ENCODE results near the gene NEB.
"Not testable (repeated sequence)": the region's sequence is repeated elsewhere in the genome, so short reads cannot be mapped to it uniquely, and the experiment has no call there.

Gene NEB

DNA sequence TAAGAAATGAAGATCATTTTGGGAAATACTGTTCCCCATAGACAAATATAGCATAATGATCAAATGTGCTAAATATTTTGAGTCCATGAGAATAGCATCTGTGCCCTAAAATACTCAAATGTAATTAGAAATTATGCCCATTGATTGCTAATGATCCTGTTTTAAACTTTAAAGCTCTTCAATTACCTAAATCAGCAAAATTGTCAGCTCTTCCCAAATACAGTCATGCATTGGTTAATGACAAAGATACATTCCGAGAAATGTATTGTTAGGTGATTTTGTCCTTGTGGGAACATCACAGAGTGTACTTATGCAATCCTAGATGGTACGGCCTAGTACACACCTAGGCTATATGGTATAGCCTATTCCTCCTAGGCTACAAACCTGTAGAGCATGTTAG is 89.7 kb downstream of the NEB start:
- DNase-seq, result no peak

DNA sequence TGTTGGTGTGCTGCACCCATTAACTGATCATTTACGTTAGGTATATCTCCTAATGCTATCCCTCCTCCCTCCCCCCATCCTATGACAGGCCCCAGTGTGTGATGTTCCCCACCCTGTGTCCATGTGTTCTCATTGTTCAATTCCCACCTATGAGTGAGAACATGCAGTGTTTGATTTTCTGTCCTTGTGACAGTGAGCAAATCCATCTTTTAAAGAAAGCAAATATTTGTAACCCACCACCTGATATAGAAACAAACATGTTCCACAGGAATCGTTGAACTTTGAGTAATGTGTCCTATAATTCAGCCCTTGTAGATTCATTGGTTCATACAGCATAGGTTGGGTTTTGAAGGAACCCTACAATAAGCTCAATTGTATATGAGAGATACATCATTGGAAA is 92.4 kb downstream of the NEB start:
- not testable (repeated sequence) for DNase-seq

DNA sequence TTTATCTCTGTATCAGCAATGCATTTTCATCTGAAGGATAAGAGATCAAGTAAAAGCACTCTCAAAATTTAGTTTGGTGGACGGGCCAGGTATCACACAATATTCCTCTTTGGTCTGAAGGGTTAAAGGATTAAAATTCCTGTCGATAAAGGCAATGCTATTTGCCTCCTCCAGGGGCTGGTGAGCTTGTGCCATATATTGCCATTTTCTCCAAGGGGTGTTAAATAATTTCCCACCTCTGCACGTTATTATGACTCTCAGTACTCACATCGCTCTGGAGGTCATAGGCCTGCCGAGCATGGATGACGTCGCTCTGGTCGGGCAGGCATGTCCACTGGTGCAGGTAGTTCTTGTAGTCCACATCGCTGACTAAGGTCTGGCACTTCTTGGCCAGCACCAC is 94.2 kb downstream of the NEB start:
- DNase-seq, result no peak

DNA sequence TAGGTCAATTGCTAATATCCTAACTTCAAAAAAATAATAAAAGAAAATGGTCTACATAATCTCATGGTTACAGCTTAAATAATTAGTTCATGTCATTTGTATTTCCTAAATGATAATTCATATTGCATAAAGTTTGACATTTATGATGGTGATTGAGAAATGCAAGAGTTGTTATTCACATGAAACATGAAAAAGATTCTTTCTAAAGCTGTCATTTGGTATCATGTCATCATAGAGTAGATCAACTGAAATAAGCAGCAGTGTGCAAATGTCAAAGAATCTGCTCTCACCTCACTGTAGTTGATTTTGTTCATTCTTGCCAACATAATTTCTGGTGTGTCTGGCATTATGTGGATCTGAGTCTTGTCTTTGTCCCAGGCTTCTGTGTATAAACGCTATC is 95.3 kb downstream of the NEB start:
- DNase-seq, result no peak

DNA sequence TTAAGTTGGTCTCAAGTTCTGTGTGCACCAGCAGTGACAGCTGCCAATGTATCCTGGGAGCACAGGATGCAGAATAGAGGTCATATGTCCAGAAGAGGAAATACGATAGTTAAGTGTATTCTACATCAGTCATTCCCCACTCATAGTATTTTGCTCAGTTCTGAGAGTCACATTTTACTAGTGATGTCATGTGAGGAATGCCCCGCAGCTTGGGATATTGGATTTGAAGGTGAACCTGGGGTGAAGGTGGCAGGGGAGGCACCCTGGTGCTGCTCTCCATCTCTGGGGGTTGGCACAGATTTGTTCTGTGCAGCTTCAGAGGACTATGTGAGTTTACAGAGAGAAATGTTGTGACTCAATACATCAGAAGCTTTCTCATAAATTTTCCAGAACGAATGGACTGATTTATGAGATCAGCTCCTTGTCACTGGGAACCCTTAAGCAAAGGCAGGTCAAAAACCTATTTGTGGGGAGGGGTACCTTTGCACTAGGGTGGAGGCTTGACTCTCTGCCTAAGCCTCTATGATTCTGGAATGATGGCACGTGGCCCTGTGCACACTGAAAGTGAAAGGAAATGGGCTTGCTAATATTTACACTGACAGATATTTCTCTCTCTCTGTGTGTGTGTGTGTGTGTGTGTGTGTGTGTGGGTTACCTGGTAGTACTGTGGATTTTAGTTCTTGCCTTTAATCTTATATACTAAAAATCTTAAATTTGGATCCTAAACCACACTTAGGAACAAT is 95.9 kb downstream of the NEB start:
- no peak for DNase-seq

DNA sequence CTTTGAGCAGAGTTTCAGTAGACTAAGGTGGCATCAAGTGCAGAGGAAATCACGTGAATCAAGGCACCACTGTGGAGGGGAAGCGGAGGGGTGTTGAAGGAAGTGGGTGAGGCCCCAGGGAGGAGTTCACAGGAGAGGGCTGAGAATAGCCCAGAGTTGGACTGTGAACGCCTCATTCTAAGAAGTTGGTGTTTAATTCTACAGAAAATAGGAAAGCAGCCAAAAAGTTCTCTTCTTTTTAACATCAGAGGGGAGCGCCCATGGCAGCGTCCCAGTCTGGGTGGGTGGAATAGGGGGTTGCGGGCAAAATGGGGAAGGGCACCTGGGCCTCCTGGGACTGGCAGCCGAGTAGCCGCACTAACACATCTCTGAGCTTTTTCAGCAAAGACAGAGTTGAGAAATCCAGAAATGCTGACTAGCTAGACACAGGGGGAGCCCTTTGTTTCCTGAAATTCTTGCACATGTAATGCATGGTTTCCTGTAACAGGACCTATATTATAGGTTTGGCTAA is 97.0 kb downstream of the NEB start:
- DNase-seq, result no peak

DNA sequence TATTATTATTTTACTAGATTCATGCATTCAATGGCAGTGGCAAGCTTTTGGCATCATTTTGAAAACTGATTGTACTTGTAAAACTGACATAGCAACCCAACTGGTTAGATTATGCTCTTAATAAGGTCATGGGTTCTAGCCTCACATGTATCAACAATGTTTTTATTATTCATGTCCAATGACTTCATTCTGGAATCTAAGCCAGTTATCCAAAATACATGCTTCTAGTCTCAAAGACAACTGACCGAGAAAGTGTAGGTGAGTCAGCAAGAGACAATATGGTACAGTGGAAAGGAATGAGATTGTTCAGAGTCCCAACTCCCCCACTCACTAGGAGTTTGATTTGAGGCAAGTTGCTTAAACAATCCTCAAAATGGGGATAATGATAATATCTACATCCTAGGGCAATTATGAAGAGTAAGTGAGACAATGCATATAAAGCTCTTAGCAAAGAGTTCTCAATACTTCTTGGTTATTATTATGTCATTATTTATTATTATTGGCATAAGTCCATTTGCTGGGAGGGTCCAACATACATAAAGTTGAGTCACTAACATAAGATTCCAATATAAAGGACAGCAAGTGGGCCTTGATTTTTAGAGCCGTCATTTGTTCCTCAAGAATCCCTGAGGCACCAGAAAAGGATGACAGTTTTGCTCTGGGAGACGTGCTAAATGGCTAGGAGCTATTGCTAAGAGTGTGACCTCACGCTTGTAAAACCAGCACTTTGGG is 99.4 kb downstream of the NEB start:
- DNase-seq, result no peak

DNA sequence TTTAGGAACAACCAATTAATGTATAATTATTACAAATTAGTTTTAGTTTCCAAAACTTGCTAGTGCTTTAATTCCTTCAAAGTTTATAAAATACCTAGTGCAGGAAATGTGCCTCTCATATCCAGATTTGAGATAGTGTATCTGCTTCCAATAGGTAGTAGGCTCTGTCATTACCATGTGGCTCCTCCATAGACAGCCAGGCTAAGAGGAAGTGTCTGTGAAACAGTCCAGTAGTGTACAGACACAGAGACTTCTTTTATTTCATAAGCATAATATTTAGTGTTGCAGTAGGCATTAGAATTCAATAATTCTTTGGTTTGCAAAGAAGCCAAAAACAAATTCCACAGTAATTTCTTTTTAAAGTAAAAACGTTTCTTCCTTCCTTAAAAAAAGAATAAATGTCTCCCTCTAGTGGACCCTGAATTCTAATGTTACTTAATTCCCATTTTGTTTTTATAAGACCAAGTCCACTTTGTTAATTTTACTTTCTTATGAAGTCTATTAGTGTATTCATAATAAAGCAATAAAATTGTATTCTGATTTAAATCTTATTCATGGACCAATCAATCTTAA is 101.2 kb downstream of the NEB start:
- DNase-seq, result no peak

DNA sequence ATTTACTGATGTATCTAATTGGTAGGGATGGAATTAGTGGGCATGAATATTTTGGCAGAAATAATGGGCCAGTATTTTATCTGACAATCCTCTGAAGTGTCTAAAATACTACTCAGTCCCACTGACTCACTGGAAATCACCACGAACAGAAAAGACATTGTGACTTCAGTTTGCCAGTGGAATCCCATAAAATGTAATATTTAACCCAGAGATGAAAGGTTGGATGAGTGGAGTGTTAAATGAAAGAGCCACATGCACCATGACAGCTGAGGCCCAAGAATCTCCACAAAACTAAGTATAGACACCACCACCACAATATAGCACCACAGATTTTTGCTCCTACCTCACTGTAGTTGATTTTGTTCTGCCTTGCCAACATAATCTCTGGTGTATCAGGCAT is 103.9 kb downstream of the NEB start:
- DNase-seq, result no peak

DNA sequence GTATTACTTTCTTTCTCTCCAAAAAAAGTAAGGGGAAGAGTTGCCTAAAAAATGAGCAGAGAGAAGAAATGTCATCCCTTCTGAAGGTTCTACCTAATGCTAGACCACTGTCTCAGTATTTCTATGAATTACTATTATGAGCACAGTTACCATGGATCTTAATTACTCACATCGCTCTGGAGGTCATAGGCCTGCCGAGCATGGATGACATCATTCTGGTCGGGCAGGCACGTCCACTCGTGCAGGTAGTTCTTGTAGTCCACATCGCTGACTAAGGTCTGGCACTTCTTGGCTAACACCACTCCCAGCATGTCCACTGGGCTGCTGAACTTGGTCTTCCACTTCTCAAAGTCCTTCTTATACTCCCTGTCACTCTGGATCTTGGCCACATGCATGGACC is 106.9 kb downstream of the NEB start:
- no peak for DNase-seq

DNA sequence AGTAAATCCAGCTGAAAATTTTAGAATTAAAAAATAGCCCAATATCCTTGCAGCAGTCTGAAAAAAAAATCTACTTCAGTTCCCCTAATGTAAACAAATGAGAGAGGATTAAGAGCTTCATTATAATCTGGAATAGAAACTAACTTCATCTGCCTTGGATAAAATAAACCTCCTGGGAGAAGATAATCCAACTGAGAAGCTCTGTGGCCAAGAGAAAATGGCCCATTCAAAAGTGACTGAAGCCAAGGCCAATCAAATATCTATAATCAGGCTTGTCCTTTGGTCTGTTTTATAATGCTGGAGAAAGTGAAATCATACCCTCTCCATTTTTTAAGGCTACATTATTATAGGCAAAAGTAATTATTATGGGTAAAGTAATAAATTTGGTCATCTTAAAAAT is 110.0 kb downstream of the NEB start:
- DNase-seq, result no peak

DNA sequence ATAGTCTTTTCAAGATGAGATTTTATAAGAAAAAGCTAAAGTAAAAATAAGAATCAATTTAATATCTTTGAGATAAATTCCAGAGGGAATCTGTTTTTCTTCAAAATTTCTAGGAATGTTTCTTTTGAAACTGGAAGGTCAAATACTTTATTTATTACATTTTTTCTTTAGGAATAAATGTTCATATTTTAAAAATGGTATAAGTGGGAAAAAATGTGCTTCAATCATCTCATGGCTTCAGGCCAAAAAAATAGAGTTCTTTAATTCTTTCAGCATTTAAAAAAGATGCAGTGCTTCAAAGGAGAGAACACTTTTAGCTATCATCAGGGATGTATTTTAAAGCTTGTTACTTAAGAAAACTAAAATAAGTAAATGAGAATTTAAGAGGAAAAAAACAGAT is 110.6 kb downstream of the NEB start:
- no peak for DNase-seq

DNA sequence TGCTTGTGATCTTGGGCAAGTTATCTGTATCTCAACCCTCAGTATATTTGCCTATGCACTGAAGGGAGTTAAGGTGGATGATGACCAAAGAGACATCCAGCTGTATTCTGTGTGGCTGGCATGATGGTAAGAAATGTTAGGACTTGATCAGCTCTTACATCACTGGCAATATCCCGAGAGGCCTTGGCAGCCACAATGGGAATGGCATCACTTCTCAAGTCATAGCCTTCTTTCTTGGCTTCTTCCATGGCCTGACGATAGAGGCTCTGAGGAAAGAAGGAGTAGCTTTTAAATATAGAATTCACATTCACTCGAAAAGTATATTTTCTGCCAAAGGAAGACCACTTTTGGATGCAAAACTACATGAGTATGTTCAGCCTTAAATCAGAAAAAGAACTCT is 113.5 kb downstream of the NEB start:
- DNase-seq, result no peak

DNA sequence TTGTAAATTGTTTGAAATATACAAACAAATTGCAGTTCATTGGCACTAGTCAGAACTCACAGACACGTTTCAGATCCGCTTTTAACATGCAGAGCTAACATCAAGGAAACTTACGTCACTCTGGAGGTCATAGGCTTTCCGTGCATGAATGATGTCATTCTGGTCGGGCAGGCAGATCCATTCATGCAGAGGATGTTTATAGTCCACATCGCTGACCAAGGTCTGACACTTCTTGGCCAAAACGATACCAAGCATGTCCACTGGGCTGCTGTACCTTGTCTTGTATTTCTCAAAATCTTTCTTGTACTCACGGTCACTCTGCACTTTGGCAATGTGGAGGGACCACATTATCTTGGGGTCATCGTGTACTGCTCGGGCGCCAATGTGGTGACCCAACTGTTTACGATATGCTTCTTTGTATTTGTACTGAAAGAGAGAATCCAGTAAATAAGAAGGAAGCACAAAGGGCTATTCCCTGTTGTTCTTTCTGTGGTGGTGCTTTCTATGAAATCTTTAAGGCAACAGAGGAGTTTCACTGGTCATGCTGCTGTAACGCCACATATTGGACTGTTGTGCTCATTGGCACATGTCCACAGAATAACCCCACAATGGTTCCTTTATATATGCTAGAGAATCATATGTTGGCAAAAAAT is 114.8 kb downstream of the NEB start:
- DNase-seq, result no peak

DNA sequence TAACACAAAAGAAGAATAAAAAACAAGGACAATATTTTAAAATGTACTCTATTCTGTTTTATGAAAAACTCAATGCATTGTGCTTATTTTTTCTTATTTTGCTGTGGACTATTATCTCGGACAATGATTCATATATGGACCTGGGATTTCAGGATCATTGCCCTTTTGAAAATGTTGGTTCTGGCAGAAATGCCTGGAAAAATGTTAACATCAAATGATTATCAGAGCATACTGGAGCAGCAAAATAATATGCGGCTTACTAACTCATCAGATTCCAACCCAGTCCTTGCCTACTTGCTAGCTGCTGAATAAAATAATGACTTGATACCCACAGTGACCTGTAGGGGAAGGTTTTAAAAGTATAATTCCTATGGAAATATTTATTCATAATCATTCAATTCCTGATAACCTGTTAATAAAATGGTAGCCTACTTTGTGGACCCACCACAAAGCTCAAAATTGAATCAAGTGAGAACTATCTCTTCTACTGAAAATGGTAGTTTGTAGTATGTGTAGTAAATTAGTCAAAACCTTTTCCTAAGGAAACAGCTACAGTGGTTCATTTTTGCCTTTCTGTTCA is 117.4 kb downstream of the NEB start:
- DNase-seq, result no peak

DNA sequence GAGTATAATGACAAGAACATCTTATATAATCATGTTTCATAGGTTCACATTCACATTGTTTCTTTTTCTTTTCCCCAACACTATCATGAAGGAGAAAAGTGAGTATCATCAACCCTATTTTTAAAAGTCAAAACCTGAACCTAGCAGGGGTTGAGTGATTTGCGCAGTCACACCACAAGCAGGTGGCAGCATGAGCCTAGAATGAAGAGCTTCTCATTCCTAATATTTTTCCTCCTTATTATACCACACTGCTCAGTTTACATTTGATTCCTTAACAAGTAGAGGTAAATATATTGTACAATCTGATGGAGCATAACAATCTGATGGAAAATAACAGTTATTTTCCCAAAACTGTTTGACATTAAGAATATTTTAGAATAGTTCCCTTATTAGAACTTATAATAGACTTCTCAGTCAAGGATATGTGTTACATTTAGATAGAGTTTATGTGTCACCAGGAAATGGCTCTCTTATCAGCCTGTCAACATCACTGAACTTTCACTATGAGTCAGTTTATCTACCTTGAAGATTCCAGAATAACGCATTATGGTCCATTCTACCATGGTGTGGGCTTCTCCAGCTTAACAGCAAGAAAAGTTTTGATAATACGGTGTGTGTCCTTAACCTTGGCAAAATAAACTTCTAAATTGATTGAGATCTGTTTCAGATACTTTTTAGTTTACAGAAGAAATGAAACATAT is 119.5 kb downstream of the NEB start:
- no peak for DNase-seq

DNA sequence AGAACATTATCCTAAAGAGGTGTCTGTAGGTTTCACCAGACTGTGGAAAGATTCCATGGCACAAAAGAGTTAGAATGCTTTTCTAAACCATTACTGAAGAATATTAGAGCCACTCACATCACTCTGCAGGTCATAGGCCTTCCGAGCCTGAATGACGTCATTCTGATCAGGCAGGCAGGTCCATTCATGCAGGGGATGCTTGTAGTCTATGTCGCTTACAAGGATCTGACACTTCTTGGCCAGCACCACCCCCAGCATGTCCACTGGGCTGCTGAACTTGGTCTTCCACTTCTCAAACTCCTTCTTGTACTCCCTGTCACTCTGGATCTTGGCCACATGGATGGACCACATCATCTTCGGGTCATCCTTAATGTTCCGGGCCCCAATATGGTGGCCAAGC is 120.1 kb downstream of the NEB start:
- no peak for DNase-seq

DNA sequence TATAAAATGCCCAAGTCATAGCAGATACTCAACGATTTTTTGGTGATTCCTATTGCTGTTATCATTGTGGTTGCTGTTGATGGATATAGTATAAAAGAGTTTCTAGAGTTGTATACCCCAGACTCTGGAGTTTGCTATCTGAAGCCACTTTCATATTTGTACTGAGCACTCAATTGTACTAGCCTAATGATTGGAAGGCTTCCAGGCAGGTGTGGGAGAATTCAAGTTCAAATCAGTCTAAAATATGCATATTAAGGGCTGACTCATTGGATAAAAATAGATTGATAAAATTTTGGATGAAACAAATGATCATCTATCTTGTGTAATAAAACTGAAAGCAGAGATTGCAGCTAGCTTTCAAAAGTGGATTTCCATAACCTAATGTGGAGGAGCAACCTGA is 122.9 kb downstream of the NEB start:
- no peak for DNase-seq

DNA sequence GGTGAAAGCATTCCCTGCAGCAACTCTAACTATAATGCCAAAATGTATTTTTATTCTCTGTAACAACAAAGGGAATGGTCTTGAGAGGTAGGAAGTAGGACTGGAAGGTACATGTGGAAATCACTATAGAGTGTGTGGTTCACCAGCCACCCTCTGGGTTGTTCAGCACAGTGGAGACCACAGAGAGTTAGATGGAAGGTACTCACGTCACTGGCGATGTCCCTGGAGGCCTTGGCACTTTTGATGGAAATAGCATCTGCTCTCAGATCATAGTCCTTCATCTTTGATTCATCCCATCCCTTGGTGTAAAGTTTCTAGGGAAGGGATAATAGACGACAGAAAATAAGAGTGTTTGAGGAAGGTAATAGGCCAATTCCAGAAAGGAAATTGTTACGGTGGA is 124.0 kb downstream of the NEB start:
- no peak for DNase-seq

DNA sequence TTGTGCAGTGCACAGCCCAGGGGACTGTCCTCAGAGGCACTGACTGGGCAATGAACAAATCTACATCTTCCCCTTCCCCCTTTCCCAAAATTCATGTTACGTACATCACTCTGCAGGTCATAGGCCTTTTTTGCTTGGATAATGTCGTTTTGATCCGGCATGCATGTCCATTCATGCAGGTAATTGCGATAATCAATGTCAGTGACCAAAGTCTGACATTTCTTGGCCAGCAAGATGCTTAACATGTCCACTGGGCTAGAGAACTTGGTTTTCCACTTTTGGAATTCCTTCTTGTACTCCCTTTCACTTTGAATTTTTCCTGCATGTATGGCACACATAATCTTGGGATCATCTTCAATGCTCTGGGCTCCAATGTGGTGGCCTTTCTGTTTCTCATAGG is 124.6 kb downstream of the NEB start:
- no peak for DNase-seq

DNA sequence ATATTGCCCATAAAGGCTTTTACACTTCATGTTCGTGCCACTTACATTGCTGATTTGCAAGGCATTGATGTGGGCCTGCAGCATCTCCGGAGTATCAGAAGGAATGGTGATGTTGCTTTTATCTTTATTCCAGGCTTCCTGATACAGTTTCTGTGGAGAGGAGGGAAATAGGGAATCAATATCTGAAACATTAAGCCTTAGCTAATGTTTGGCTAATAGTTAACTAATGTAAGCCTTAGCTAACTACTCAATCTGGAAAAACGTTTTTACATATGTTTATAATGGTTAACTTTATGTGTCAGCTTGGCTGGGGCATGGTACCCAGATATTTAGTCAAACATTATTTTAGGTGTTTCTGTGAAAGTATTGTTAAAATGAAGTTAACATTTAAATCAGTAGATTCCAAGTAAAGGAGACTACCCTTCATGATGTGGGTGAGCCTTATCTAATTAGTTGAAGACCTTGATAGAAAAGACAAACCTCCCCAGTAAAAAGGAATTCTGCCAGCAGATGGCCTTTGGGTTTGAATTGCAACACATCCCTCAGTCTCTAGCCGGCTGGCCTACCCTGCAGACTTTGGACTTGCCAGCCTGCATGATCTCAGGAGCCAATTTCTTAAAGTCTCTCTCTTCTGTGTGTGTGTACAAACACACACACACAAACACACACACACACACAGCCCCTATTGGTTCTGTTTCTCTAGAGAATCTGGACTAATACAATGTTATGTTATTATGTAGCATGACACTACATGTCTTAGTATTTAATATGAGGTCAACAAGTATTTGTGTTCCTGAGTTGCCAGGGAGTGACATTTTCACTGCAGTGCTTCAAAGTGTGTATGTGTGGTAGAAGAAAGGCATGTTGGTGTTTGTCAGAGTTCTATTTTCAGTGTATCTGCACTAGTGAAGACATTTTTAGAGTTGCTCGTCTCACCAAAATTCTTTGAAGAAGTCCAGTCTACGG is 126.5 kb downstream of the NEB start:
- not testable (repeated sequence) for DNase-seq
